HL-60 (cell line): ENCODE results near the gene TJP1.

Experiments used
- CTCF ChIP-seq: IDR thresholded peaks from one replicate; pipeline ENCODE4 v1.5.1; 2011; ENCODE audit warnings: low read length, control low read depth, inconsistent platforms; ENCODE audit not compliant: insufficient read depth
- GABPA ChIP-seq: IDR thresholded peaks from 2 replicates; pipeline ENCODE4 v1.6.1; 2012; ENCODE audit warnings: low read depth
- POLR2AphosphoS5 ChIP-seq: IDR thresholded peaks from 2 replicates; pipeline ENCODE4 v1.6.1; 2012; ENCODE audit warnings: low read depth
- REST ChIP-seq: IDR thresholded peaks from 2 replicates; pipeline ENCODE4 v1.6.1; 2012; ENCODE audit warnings: low read depth; ENCODE audit not compliant: insufficient replicate concordance

GRCh38 chr15:29854413-29854812, 32.1 kb upstream of the TJP1 start:
- TF ChIP-seq POLR2AphosphoS5 (no peak), CTCF (no peak), REST (no peak), GABPA (no peak)
